Large intestine (tissue), 3 donors: ENCODE measurements around the gene PAMR1. TPM values are rescaled to one million over a fixed set of nuclear protein-coding genes. Genes with fewer than 3 reads are reported as not detected.

Source experiments
- DNase-seq, 2 donors: peaks; one replicate each; pipeline versions ENCODE4 v3.0.0 to v3.0.0-alpha.2; 2013
- H3K27ac ChIP-seq: one replicate; pipeline ENCODE4 v1.5.1; 2013; ENCODE audit warnings: low read length
- H3K27me3 ChIP-seq: 2 replicates; pipeline ENCODE4 v1.6.1; 2013; ENCODE audit warnings: low read length; ENCODE audit not compliant: control insufficient read depth, insufficient read depth
- H3K36me3 ChIP-seq: 2 replicates; pipeline ENCODE4 v1.6.1; 2013; ENCODE audit warnings: low read length; ENCODE audit not compliant: control insufficient read depth, insufficient read depth
- H3K4me1 ChIP-seq: one replicate; pipeline ENCODE4 v1.6.1; 2013; ENCODE audit warnings: low read length; ENCODE audit not compliant: control insufficient read depth, insufficient read depth
- H3K4me3 ChIP-seq: one replicate; pipeline ENCODE4 v1.5.1; 2013; ENCODE audit warnings: low read length
- H3K9me3 ChIP-seq: one replicate; pipeline ENCODE4 v1.6.1; 2013; ENCODE audit warnings: mild to moderate bottlenecking, low read depth, low read length, moderate library complexity; ENCODE audit not compliant: control insufficient read depth
- WGBS: methylation state at CpG from one replicate; pipeline ENCODE4 v1.1.5; 2013; ENCODE audit warnings: low lambda C conversion rate; ENCODE audit not compliant: insufficient coverage; 5-methylcytosine and 5-hydroxymethylcytosine counted together
- polyA plus RNA-seq: library from polyadenylated mRNA; unstranded; fragments of 120-200 nt; gene quantifications from one replicate; pipeline ENCODE4 v1.2.1, GENCODE V29; 2013

PAMR1 gene
- polyA plus RNA-seq, 1 donor, result 8.3 TPM

- DNase-seq, result no peak
- no CpG with 5 or more reads among the region's 3 CpGs for WGBS
- Histone ChIP-seq H3K36me3 (no peaks in the 10 kb centered on the region), H3K9me3 (peaks cover 3% of the 10 kb centered on the region), H3K27ac (no peak overlapping the region), H3K27me3 (peaks cover 48% of the 10 kb centered on the region), H3K4me1 (no peaks in the 10 kb centered on the region), H3K4me3 (no peak overlapping the region)
Observed at GRCh38 chr11:35413598-35413997, 111.8 kb downstream of the PAMR1 start.

GRCh38 chr11:35412285-35412684, 113.1 kb downstream of the PAMR1 start:
- H3K4me3 ChIP-seq, result no peak overlapping the region
- no peaks in the 10 kb centered on the region for H3K4me1 ChIP-seq
- H3K27ac ChIP-seq, result no peak overlapping the region
- peaks cover 39% of the 10 kb centered on the region for H3K27me3 ChIP-seq
- WGBS, result no CpG with 5 or more reads among the region's 2 CpGs
- H3K36me3 ChIP-seq, result no peaks in the 10 kb centered on the region
- no peak for DNase-seq
- no peaks in the 10 kb centered on the region for H3K9me3 ChIP-seq

- H3K27ac ChIP-seq, result no peak overlapping the region
- DNase-seq, result no peak
- no peaks in the 10 kb centered on the region for H3K9me3 ChIP-seq
- no peak overlapping the region for H3K4me3 ChIP-seq
- WGBS, result no CpG with 5 or more reads among the region's 1 CpG
- no peaks in the 10 kb centered on the region for H3K4me1 ChIP-seq
- no peaks in the 10 kb centered on the region for H3K36me3 ChIP-seq
- peaks cover 16% of the 10 kb centered on the region for H3K27me3 ChIP-seq
Observed at GRCh38 chr11:35407041-35407440, 118.4 kb downstream of the PAMR1 start.

- no peak overlapping the region for H3K4me3 ChIP-seq
- no peak overlapping the region for H3K27ac ChIP-seq
- H3K4me1 ChIP-seq, result no peaks in the 10 kb centered on the region
- DNase-seq, result no peak
- no peaks in the 10 kb centered on the region for H3K9me3 ChIP-seq
- no CpG with 5 or more reads among the region's 7 CpGs for WGBS
- peaks cover 7% of the 10 kb centered on the region for H3K27me3 ChIP-seq
- H3K36me3 ChIP-seq, result no peaks in the 10 kb centered on the region
Observed at GRCh38 chr11:35404388-35404775, 121.0 kb downstream of the PAMR1 start.

GRCh38 chr11:35403765-35404387, 121.5 kb downstream of the PAMR1 start:
- Histone ChIP-seq H3K4me1 (no peaks in the 10 kb centered on the region), H3K27me3 (peaks cover 7% of the 10 kb centered on the region), H3K27ac (no peak overlapping the region), H3K9me3 (no peaks in the 10 kb centered on the region), H3K4me3 (no peak overlapping the region), H3K36me3 (no peaks in the 10 kb centered on the region)
- DNase-seq, result no peak
- no CpG with 5 or more reads among the region's 7 CpGs for WGBS

- 67% methylated on average over 2 of the region's 9 CpGs for WGBS
- Histone ChIP-seq H3K4me3 (no peak overlapping the region), H3K36me3 (no peaks in the 10 kb centered on the region), H3K4me1 (no peaks in the 10 kb centered on the region), H3K27me3 (peaks cover 7% of the 10 kb centered on the region), H3K27ac (no peak overlapping the region), H3K9me3 (no peaks in the 10 kb centered on the region)
- DNase-seq, result no peak
Observed at GRCh38 chr11:35402751-35403660, 122.4 kb downstream of the PAMR1 start.

GRCh38 chr11:35398881-35399280, 126.5 kb downstream of the PAMR1 start:
- H3K36me3 ChIP-seq, result no peaks in the 10 kb centered on the region
- no peak for DNase-seq
- no peak overlapping the region for H3K4me3 ChIP-seq
- WGBS, result 86% methylated on average over 1 of the region's 1 CpG
- peaks cover 3% of the 10 kb centered on the region for H3K27me3 ChIP-seq
- no peak overlapping the region for H3K27ac ChIP-seq
- H3K9me3 ChIP-seq, result no peaks in the 10 kb centered on the region
- H3K4me1 ChIP-seq, result no peaks in the 10 kb centered on the region

GRCh38 chr11:35394941-35395340, 130.5 kb downstream of the PAMR1 start:
- Histone ChIP-seq H3K36me3 (no peaks in the 10 kb centered on the region), H3K27ac (no peak overlapping the region), H3K4me1 (no peaks in the 10 kb centered on the region), H3K4me3 (no peak overlapping the region), H3K27me3 (peaks cover 5% of the 10 kb centered on the region), H3K9me3 (no peaks in the 10 kb centered on the region)
- no CpG with 5 or more reads among the region's 5 CpGs for WGBS
- no peak for DNase-seq

GRCh38 chr11:35393098-35393497, 132.3 kb downstream of the PAMR1 start:
- no CpG with 5 or more reads among the region's 4 CpGs for WGBS

GRCh38 chr11:35391922-35392688, 133.3 kb downstream of the PAMR1 start:
- H3K4me1 ChIP-seq, result no peaks in the 10 kb centered on the region
- DNase-seq, result peak; percentile 39 to 50
- peaks cover 5% of the 10 kb centered on the region for H3K27me3 ChIP-seq

More at GRCh38 chr11:35393098-35393497, 132.3 kb downstream of the PAMR1 start:
- Histone ChIP-seq H3K27ac (no peak overlapping the region), H3K4me3 (no peak overlapping the region), H3K27me3 (peaks cover 5% of the 10 kb centered on the region), H3K4me1 (no peaks in the 10 kb centered on the region), H3K9me3 (no peaks in the 10 kb centered on the region), H3K36me3 (no peaks in the 10 kb centered on the region)
- no peak for DNase-seq

More at GRCh38 chr11:35391922-35392688, 133.3 kb downstream of the PAMR1 start:
- H3K36me3 ChIP-seq, result no peaks in the 10 kb centered on the region
- no peak overlapping the region for H3K27ac ChIP-seq
- H3K9me3 ChIP-seq, result no peaks in the 10 kb centered on the region
- H3K4me3 ChIP-seq, result no peak overlapping the region
- whole genome bisulfite sequencing, result no CpG with 5 or more reads among the region's 13 CpGs
